Amniotic stem cell (primary cell): ENCODE measurements around the gene EIF5AL1.
"Not testable (repeated sequence)": the region's sequence is repeated elsewhere in the genome, so short reads cannot be mapped to it uniquely, and the experiment has no call there.

Experiments
- DNase-seq: peaks from one replicate; lab custom pipeline; 2025; lab: John Stamatoyannopoulos, UW

EIF5AL1 gene

GRCh38 chr10:79487296-79488194 lies 24.8 kb upstream of the EIF5AL1 start:
- no peak for DNase-seq

DNA sequence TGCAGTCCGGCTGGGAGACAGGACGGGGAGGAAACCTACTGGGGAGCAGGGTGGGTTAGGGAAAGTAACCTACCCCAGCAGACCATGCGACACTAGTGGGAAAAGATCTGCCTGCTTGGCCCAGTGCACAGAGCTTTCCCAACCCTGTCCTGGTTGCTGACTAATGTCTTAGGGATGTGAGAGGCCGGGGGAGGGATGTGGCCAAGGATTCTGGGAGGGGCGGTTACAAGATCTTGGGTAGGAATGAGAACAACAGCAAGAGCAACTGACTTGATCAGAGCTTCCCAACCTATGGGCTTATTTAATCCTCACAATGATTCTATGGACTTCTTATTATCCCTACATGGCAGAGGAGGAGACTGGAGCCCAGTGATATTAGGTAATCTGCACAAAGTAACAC lies 24.0 kb upstream of the EIF5AL1 start:
- peak; percentile 79 for DNase-seq

DNA sequence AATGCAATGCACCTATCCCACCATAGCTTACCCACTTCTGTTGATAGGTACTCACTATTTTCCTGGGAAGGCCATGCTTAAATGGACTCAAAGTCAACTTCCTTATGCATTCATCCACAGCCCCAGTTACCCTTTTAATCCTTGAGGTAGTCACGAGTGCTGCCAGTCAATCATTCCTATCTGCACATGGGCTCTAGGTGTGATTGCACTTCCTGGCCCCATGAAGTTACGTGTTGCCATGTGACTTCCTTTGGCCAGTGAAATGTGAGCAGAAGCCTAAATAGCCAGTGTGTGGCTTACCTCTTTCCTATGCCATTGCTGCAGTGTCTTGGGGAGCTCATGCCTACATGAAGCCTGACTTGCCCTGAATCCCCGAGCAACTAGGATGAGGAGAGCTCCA lies 23.5 kb upstream of the EIF5AL1 start:
- DNase-seq: no peak

GRCh38 chr10:79490400-79491142 lies 21.8 kb upstream of the EIF5AL1 start:
- DNase-seq: no peak

DNA sequence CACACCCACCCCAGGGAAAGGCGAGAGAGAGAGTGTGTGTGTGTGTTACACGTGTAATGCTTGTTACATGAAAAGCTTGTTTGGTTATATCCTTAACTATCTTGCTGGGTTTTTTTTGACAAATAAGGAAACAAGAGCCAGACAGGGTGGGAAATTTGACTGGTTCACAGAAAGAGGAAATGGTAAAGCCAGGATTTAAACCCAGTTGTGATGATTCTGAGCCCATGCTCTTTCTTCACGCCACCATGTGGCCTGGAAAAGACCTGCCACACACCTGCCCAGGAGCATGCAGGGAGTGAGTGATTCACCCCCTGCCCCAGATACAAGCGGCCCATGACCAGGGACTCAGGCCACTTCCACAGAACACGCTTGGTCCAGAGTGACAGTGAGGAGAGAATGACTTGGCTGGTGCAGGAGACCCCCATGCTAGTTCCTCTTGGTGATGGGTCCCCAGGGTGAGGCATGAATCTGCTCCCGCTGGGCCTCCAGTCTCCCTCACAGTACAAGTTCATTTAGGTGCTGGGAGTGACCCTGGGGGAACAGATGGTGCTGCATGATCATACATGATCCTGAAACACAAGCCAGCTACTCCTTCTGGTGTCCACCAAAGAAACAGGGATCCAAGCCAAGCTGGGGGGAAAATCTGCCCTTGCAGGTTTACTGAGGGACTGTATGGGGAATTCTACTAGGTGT lies 21.0 kb upstream of the EIF5AL1 start:
- DNase-seq: no peak

- no peak for DNase-seq
Observed at GRCh38 chr10:79492256-79492655, 20.1 kb upstream of the EIF5AL1 start.

DNA sequence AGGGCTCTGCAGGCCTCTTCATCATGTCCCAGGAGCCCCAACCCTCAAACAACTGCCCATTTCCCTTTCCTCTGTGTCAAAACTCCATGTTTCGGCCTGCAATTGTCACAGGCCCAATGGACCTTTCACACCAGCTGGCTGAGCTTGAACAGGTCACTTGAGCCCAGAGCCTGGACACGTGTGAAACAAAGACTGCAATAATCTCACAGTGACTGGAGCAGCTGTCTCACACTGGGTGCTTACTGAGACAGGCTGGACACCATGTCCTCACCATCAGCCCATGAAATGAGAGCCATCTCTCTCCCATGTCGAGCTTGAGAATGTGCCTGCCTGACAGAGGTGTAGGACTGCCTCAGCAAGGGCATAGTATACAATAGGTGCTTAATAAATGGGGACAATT lies 19.5 kb upstream of the EIF5AL1 start:
- DNase-seq: no peak

DNA sequence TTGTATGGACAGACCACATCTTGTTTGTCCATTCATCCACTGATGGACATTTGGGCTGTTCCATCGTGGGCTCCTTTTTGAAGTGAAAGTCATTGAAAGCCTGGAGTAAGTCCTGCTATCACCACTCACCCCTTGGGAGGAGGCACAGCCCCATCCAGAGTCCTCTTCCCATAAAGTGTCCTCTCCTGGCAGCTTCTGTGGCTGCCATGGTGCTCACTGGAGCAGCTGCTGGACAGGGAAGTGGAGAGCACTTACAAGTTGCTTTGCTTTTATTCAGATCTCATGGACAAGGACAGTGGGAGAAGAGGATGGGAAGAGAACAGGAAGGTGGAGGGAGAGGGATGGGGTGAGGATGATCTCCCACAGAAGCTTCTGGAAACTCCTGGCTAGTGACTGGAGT lies 18.5 kb upstream of the EIF5AL1 start:
- DNase-seq: no peak

GRCh38 chr10:79494871-79495705 lies 17.2 kb upstream of the EIF5AL1 start:
- DNase-seq: no peak

DNA sequence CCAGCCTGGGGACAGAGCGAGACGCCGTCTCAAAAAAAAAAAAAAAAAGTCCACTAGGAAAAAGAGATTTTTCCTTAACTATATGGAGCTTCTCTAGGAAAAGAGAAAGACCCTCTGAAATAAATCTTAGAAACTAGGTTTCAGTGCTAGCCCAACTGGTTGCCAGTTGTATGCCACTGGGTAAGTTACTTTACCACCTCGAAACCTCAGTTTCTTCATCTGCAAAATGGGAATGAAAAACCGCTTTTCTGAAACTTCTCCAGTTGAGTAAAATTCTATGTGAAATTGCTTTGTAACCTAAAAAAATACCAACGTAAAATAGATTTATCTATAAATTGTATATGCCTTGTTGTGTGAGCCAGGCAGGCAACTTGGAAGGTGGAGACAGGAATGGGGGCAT lies 16.5 kb upstream of the EIF5AL1 start:
- DNase-seq: no peak

GRCh38 chr10:79496896-79497295 lies 15.4 kb upstream of the EIF5AL1 start:
- DNase-seq: no peak

DNA sequence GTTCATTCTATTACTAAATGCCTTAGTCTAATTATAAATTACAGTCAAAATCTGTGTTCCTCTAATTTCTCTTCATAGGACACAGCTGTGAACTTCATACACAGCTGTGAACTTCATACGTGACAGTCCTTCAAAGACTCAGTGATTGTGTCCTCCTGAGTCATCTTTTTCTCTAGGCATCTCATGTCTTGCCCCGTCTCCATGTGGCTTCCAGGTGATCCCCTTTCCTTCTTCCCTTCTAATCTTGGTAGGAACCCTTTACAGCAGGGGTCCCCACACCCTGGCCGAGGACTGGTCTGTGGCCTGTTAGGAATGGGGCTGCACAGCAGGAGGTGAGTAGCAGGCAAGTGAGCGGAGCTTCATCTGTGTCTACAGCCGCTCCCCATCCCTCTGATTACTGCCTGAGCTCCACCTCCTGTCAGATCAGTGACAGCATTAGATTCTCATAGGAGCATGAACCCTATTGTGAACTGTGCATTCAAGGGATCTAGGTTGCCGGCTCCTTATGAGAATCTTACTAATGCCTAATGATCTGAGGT lies 14.0 kb upstream of the EIF5AL1 start:
- no peak for DNase-seq

DNA sequence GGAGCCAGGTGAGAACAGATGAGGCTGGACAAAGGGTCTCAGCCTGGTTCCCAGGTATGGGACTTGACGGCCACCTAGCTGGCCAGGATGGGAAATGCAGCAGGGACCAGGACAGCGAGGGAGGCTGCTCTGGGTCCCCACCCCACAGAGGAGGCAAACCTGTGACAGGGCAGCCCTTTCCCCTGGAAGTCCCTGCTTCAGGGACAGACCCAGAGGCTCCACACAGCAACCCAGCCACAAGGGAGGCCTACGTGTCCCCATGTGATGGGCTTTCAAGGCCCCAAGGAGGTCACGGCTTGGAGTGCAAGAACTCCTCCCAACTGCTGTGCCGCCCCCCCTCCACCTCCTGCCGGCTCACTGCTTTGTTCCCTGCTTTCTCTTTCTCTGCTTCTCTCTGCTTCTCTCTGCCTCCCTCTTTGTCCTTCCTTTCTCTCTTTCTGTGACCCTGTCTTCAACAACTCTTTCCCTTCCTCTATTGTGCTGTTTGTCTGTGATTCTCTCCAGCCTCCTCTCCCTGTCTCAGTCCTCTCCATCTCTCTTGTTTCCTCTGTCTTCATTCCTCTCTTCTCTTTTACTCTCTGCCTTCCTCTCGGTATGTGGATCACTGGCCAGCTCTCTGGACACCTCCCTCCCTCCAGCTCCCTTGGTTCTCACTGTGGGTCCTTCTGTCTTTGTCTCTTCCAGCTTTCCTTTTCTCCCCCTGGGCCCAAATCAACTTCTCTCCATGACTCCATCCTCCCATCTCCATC lies 9.6 kb upstream of the EIF5AL1 start:
- no peak for DNase-seq

- DNase-seq: not testable (repeated sequence)
Observed at GRCh38 chr10:79503787-79504186, 8.5 kb upstream of the EIF5AL1 start.

GRCh38 chr10:79504483-79504882 lies 7.8 kb upstream of the EIF5AL1 start:
- not testable (repeated sequence) for DNase-seq

DNA sequence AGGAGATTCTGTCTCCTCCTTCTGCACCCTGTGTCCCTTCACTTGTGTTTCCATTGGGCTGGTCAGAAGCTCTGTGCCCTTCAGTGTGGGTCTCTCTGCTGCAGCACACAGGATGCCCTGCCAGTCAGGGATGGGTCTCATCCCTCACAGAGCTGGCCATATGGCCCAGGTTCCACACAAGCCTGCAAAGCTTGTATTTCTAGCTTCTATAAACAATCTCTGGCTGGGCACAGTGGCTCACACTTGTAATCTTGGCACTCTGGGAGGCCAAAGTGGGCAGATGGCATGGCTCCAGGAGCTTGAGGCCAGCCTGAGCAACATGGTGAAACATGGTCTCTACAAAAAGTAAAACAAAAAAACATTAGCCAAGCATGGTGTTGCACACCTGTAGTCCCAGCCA lies 7.0 kb upstream of the EIF5AL1 start:
- DNase-seq: not testable (repeated sequence)

- no peak for DNase-seq
Observed at GRCh38 chr10:79505829-79506228, 6.5 kb upstream of the EIF5AL1 start.

DNA sequence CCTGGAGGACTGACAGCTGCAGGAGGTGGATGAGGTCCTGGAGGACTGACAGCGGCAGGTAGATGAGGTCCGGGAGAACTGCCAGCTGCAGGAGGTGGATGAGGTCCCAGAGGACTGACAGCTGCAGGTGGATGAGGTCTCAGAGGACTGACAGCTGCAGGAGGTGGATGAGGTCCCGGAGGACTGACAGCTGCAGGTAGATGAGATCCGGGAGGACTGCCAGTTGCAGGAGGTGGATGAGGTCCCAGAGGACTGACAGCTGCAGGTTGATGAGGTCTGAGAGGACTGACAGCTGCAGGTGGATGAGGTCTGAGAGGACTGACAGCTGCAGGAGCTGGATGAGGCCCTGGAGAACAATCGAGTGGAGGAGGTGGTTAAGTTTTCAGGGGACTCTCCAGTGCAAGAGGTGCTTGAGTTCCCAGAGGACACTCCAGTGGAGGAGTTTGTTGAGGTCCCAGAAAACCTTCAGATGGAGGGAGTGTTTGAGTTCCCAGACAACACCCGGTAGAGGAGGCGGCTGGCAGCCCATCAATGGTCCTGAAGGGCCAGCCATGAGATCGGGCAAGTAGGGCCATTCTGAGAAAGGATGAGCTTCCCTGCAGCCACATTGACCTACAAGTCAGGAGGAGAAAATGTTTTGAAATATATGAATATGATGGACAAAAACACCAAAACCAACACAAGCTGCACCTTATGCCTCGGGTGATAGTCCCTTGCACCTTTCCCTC lies 4.7 kb upstream of the EIF5AL1 start:
- no peak for DNase-seq

- not testable (repeated sequence) for DNase-seq
Observed at GRCh38 chr10:79508245-79508644, 4.1 kb upstream of the EIF5AL1 start.
